Head of caudate nucleus (tissue), 42 donors: ENCODE measurements around the gene ANKRD40CL.
A peak's percentile ranks its signal among the peaks of the same experiment; 100 is the strongest.

Experiments used
- DNase-seq, 42 donors: peaks; one replicate each; pipeline versions ENCODE4 v3.0.0 to v3.0.0-alpha.2; 2020 to 2021; ENCODE audit warnings: mixed read lengths in 7 of 42
- intact Hi-C: fragments of 100-400 bp; cut with DNase I; formaldehyde crosslinking; loops from one replicate; pipeline ENCODE4 v1.15.0; 2022

Gene ANKRD40CL

GRCh38 chr17:50766222-50767023, 895 bp downstream of the ANKRD40CL start:
- intact Hi-C loops, result no loop called here

GRCh38 chr17:50765454-50766221, 1.7 kb downstream of the ANKRD40CL start:
- DNase-seq, result peak in 1 of 42 donors; percentile 41
- intact Hi-C loops, result no loop called here

More at GRCh38 chr17:50766222-50767023, 895 bp downstream of the ANKRD40CL start:
- DNase-seq, result peak in 1 of 42 donors; percentile 17

GRCh38 chr17:50764734-50765149, 2.6 kb downstream of the ANKRD40CL start:
- DNase-seq, result peak in 1 of 42 donors; percentile 26
- intact Hi-C loops, result no loop called here

DNA sequence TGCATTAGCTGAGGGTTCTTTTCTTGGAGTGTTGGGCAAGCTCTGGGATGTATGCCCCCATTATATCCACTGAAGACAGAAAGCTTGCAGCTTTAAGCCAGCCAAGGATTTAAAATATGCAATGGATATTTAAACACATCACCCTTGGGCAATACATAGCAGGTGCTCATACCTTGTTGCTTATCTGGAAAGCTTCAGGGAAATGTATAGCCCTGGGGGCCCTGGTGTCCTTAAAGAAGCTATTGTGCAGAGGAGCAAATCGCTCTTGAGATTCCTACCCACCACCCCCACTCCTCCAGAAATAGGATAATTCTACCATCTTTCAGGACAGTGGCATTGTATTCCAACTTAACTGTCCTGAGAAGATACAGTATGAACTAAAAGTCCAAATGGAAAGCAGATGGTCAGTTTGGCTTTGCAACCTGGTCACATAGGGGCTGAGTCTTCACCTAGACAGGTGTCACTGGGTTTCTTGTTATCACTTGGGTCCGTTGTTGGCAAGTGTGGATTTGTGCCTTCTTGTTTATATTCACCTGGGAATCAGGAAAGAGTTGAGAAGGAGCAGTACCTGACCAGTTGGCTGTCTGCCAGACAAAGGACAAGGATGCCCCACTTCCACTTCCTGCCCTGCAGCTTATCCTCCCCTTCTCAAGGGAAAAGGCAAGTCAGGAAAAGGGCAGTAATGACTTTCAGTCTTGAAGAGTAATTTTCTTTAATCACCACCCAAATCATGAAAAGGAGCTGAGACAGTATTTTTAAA, 3.4 kb downstream of the ANKRD40CL start:
- peak in 1 of 42 donors; percentile 40 for DNase-seq
- intact Hi-C loops, result no loop called here

- peak in 1 of 42 donors; percentile 7 for DNase-seq
- intact Hi-C loops, result no loop called here
Measured at GRCh38 chr17:50762177-50762576, 5.1 kb downstream of the ANKRD40CL start.

GRCh38 chr17:50758989-50759544, 8.3 kb downstream of the ANKRD40CL start:
- DNase-seq, result no peak
- intact Hi-C loops, result no loop called here

DNA sequence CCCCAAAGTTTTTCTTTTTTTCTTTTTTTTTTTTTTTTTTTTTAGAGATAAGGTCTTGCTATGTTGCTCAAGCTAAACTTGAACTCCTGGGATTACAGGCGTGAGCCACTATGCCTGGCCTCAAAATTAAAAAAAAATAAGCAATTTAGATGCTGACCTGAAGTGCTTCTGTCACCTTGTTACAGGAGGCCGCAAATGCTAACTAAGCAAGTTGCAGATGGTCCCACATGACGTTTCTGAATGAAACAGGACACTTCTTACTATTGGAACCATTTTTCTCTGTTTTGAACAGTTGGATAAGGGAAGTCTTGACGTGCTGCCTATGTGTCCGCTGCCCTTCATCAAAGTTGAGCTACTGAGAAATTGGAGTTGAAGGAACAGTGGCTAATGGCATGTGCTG, 8.8 kb downstream of the ANKRD40CL start:
- DNase-seq, result no peak
- intact Hi-C loops, result no loop called here

DNA sequence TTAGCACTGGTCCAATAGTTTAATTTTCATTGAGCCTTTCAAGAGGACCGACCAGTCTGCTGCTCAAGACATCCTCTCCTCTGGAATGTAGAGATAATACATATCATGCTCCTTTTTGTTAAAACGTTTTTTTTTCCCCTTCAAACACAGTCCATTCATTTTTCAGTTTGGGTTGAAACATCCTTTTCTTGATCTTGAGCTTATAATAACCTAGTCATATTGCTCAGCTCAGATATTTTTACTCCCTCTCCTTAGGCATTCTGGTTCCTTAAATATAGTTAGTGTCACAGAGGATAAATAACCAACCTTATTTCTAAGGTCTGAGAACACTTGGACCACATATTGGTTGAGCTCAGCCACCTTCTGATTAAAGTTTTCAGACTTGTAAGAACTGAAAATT, 12.8 kb downstream of the ANKRD40CL start:
- DNase-seq, result no peak
- intact Hi-C loops, result no loop called here

- intact Hi-C loops, result no loop called here
- DNase-seq, result no peak
Measured at GRCh38 chr17:50749245-50749644, 18.1 kb downstream of the ANKRD40CL start.

- intact Hi-C loops, result no loop called here
- DNase-seq, result no peak
Measured at GRCh38 chr17:50745631-50746030, 21.7 kb downstream of the ANKRD40CL start.

DNA sequence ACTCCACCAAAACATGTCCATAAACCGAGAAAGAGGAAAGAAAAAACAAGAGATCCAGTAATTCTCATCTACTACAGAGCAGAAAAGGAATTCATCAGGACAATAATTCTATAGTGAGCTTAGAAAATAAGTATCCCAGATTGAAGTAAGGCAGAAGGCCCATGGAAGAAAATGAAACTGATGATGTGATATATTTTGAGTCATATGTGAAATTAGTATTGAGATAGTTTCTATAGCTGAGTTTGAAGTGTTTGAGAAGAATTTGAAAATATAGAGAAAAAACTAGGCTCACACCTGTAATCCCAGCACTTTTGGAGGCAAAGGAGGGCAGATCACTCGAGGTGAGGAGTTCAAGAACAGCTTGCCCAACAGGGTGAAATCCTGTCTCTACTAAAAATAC, 28.2 kb downstream of the ANKRD40CL start:
- intact Hi-C loops, result no loop called here
- DNase-seq, result no peak

GRCh38 chr17:50737118-50737698, 30.1 kb downstream of the ANKRD40CL start:
- no peak for DNase-seq
- intact Hi-C loops, result no loop called here

- no peak for DNase-seq
- intact Hi-C loops, result no loop called here
Measured at GRCh38 chr17:50735287-50735686, 32.0 kb downstream of the ANKRD40CL start.

DNA sequence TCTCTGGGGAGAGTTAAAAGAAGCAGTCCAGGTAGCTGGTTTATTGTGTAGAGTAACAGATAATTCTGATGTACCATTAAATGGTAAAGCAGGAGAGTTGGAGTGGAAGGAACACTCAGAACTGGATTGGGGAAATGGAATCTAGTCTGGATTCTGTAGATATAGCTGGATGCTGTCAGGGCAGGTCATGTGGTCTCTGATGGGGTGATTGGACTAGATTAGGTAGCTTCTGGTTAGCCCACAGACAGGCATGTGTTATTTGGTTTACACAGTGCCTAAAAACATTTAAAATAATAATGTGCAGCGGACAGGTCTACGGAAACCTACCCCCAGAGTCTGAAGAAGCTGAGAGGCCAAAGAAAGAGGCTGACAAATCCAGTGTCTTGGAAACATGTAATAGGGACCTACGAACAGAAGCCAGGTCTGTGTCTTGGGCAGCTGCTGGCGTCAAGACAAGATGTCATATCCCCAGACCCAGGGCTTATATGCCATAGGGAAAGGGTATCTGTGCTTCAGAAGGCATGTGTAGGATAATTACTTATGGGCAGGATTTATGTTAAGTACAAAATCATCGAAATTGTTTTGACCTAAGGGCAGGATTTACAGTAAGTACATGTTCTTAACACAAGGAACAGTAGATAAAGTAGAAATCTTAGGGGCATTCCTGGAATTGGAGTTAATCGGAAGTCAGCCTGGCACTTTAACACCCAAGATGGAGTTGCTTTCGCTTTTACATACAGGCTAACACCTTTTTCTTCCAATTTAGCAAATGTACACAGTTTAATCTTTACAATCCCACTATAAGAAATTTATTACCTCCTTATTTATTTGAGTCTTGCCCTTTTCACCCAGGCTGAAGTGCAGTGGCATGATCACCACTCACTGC, 35.5 kb downstream of the ANKRD40CL start:
- no peak for DNase-seq
- intact Hi-C loops, result no loop called here

GRCh38 chr17:50728881-50729765, 38.2 kb downstream of the ANKRD40CL start:
- intact Hi-C loops, result no loop called here
- DNase-seq, result no peak

- intact Hi-C loops, result no loop called here
Measured at GRCh38 chr17:50728112-50728429, 39.2 kb downstream of the ANKRD40CL start.

More at GRCh38 chr17:50728112-50728429, 39.2 kb downstream of the ANKRD40CL start:
- DNase-seq, result no peak
